Measurements from ENCODE around the gene KIF3C.
A peak's percentile ranks its signal among the peaks of the same experiment; 100 is the strongest.
"Not testable (repeated sequence)": the region's sequence is repeated elsewhere in the genome, so short reads cannot be mapped to it uniquely, and the experiment has no call there.

Gene KIF3C

GRCh38 chr2:25897506-25897905, 84.8 kb downstream of the KIF3C start:
- H3K4me1 ChIP-seq (ENCODE audit: control insufficient read depth, low read depth, low read length): peaks cover 3% of the 10 kb centered on the region
- H3K36me3 ChIP-seq (ENCODE audit: control insufficient read depth, insufficient read depth, low read length): no peaks in the 10 kb centered on the region
- H2BK5ac ChIP-seq (ENCODE audit: low read length): no peak overlapping the region
- no peak for DNase-seq
- no peaks in the 10 kb centered on the region for H3K79me2 ChIP-seq (ENCODE audit: control insufficient read depth, insufficient read depth, low read length)
- no peak overlapping the region for H3K9ac ChIP-seq (ENCODE audit: low read length)
- no peak overlapping the region for H2AK5ac ChIP-seq (ENCODE audit: low read length)
- H3K4me2 ChIP-seq (ENCODE audit: low read length): no peak overlapping the region
- no peak overlapping the region for H3K56ac ChIP-seq (ENCODE audit: low read length)
- no CpG with 5 or more reads among the region's 4 CpGs for WGBS (ENCODE audit: extremely low coverage, insufficient coverage, low lambda C conversion rate)
- H3K27me3 ChIP-seq (ENCODE audit: insufficient read depth, low read length, poor library complexity): no peaks in the 10 kb centered on the region
- no peak overlapping the region for H3K23ac ChIP-seq (ENCODE audit: low read length)
- no peak overlapping the region for H3K4ac ChIP-seq (ENCODE audit: low read depth, low read length)
- no peak overlapping the region for H2BK120ac ChIP-seq (ENCODE audit: low read depth, low read length)
- H3K27ac ChIP-seq (ENCODE audit: low read depth, low read length): no peak overlapping the region
- no peaks in the 10 kb centered on the region for H3K79me1 ChIP-seq (ENCODE audit: low read length)
- no peak overlapping the region for H4K8ac ChIP-seq (ENCODE audit: low read depth, low read length)
- no peak overlapping the region for H4K5ac ChIP-seq (ENCODE audit: low read length)
- no peak overlapping the region for H2BK15ac ChIP-seq (replicated peaks; ENCODE audit: low read depth)
- no peak overlapping the region for H3K18ac ChIP-seq (ENCODE audit: low read length)
- H3K4me3 ChIP-seq (ENCODE audit: low read length): no peak overlapping the region

- H3K18ac ChIP-seq (ENCODE audit: low read length); H3K27ac ChIP-seq (ENCODE audit: low read depth, low read length); H3K79me1 ChIP-seq (ENCODE audit: low read length); H2BK5ac ChIP-seq (ENCODE audit: low read length); H4K8ac ChIP-seq (ENCODE audit: low read depth, low read length); H3K36me3 ChIP-seq (ENCODE audit: control insufficient read depth, insufficient read depth, low read length); H2BK15ac ChIP-seq (replicated peaks; ENCODE audit: low read depth); H2AK5ac ChIP-seq (ENCODE audit: low read length); H3K4me3 ChIP-seq (ENCODE audit: low read length); H3K27me3 ChIP-seq (ENCODE audit: insufficient read depth, low read length, poor library complexity); H3K4ac ChIP-seq (ENCODE audit: low read depth, low read length); H3K4me1 ChIP-seq (ENCODE audit: control insufficient read depth, low read depth, low read length); H3K4me2 ChIP-seq (ENCODE audit: low read length); H4K5ac ChIP-seq (ENCODE audit: low read length); H3K56ac ChIP-seq (ENCODE audit: low read length); DNase-seq; H2BK120ac ChIP-seq (ENCODE audit: low read depth, low read length); H3K23ac ChIP-seq (ENCODE audit: low read length); H3K9ac ChIP-seq (ENCODE audit: low read length); H3K79me2 ChIP-seq (ENCODE audit: control insufficient read depth, insufficient read depth, low read length): not testable (repeated sequence)
- WGBS (ENCODE audit: extremely low coverage, insufficient coverage, low lambda C conversion rate): no CpG with 5 or more reads among the region's 9 CpGs
These were observed 86.0 kb downstream of the KIF3C start for GRCh38 chr2:25896308-25896707.

- no peak overlapping the region for H4K8ac ChIP-seq (ENCODE audit: low read depth, low read length)
- H3K27ac ChIP-seq (ENCODE audit: low read depth, low read length): no peak overlapping the region
- no peak overlapping the region for H3K23ac ChIP-seq (ENCODE audit: low read length)
- no peaks in the 10 kb centered on the region for H3K36me3 ChIP-seq (ENCODE audit: control insufficient read depth, insufficient read depth, low read length)
- no peak overlapping the region for H2BK5ac ChIP-seq (ENCODE audit: low read length)
- H2AK5ac ChIP-seq (ENCODE audit: low read length): no peak overlapping the region
- no peak overlapping the region for H3K4ac ChIP-seq (ENCODE audit: low read depth, low read length)
- no peak overlapping the region for H4K5ac ChIP-seq (ENCODE audit: low read length)
- no peaks in the 10 kb centered on the region for H3K79me1 ChIP-seq (ENCODE audit: low read length)
- no peak overlapping the region for H2BK15ac ChIP-seq (replicated peaks; ENCODE audit: low read depth)
- H2BK120ac ChIP-seq (ENCODE audit: low read depth, low read length): no peak overlapping the region
- H3K56ac ChIP-seq (ENCODE audit: low read length): peak overlapping the region; percentile 62
- DNase-seq: peak; percentile 68
- H3K4me1 ChIP-seq (ENCODE audit: control insufficient read depth, low read depth, low read length): peaks cover 3% of the 10 kb centered on the region
- no peaks in the 10 kb centered on the region for H3K27me3 ChIP-seq (ENCODE audit: insufficient read depth, low read length, poor library complexity)
- no peaks in the 10 kb centered on the region for H3K79me2 ChIP-seq (ENCODE audit: control insufficient read depth, insufficient read depth, low read length)
- no peak overlapping the region for H3K4me3 ChIP-seq (ENCODE audit: low read length)
- no peak overlapping the region for H3K18ac ChIP-seq (ENCODE audit: low read length)
- H3K4me2 ChIP-seq (ENCODE audit: low read length): no peak overlapping the region
- no peak overlapping the region for H3K9ac ChIP-seq (ENCODE audit: low read length)
These were observed 86.7 kb downstream of the KIF3C start for GRCh38 chr2:25895610-25896009.

GRCh38 chr2:25895018-25895417, 87.3 kb downstream of the KIF3C start:
- Histone ChIP-seq H2AK5ac (ENCODE audit: low read length) (no peak overlapping the region), H3K23ac (ENCODE audit: low read length) (no peak overlapping the region), H3K79me2 (ENCODE audit: control insufficient read depth, insufficient read depth, low read length) (no peaks in the 10 kb centered on the region), H3K4ac (ENCODE audit: low read depth, low read length) (no peak overlapping the region), H2BK120ac (ENCODE audit: low read depth, low read length) (no peak overlapping the region), H2BK5ac (ENCODE audit: low read length) (no peak overlapping the region), H3K36me3 (ENCODE audit: control insufficient read depth, insufficient read depth, low read length) (no peaks in the 10 kb centered on the region), H3K27me3 (ENCODE audit: insufficient read depth, low read length, poor library complexity) (no peaks in the 10 kb centered on the region), H2BK15ac (replicated peaks; ENCODE audit: low read depth) (no peak overlapping the region), H3K4me1 (ENCODE audit: control insufficient read depth, low read depth, low read length) (peaks cover 3% of the 10 kb centered on the region), H3K4me2 (ENCODE audit: low read length) (no peak overlapping the region), H3K9ac (ENCODE audit: low read length) (no peak overlapping the region), H4K8ac (ENCODE audit: low read depth, low read length) (no peak overlapping the region), H4K5ac (ENCODE audit: low read length) (no peak overlapping the region), H3K56ac (ENCODE audit: low read length) (no peak overlapping the region), H3K79me1 (ENCODE audit: low read length) (no peaks in the 10 kb centered on the region), H3K18ac (ENCODE audit: low read length) (no peak overlapping the region), H3K4me3 (ENCODE audit: low read length) (no peak overlapping the region), H3K27ac (ENCODE audit: low read depth, low read length) (no peak overlapping the region)
- DNase-seq: no peak
- no CpG with 5 or more reads among the region's 7 CpGs for WGBS (ENCODE audit: extremely low coverage, insufficient coverage, low lambda C conversion rate)

- Histone ChIP-seq H3K9ac (ENCODE audit: low read length) (no peak overlapping the region), H4K8ac (ENCODE audit: low read depth, low read length) (no peak overlapping the region), H2BK120ac (ENCODE audit: low read depth, low read length) (no peak overlapping the region), H3K23ac (ENCODE audit: low read length) (no peak overlapping the region), H3K4me1 (ENCODE audit: control insufficient read depth, low read depth, low read length) (peaks cover 3% of the 10 kb centered on the region), H3K56ac (ENCODE audit: low read length) (no peak overlapping the region), H3K79me2 (ENCODE audit: control insufficient read depth, insufficient read depth, low read length) (no peaks in the 10 kb centered on the region), H3K4me3 (ENCODE audit: low read length) (no peak overlapping the region), H3K36me3 (ENCODE audit: control insufficient read depth, insufficient read depth, low read length) (no peaks in the 10 kb centered on the region), H2AK5ac (ENCODE audit: low read length) (no peak overlapping the region), H3K4me2 (ENCODE audit: low read length) (no peak overlapping the region), H3K27ac (ENCODE audit: low read depth, low read length) (no peak overlapping the region), H3K79me1 (ENCODE audit: low read length) (no peaks in the 10 kb centered on the region), H3K4ac (ENCODE audit: low read depth, low read length) (no peak overlapping the region), H2BK5ac (ENCODE audit: low read length) (no peak overlapping the region), H3K18ac (ENCODE audit: low read length) (no peak overlapping the region), H4K5ac (ENCODE audit: low read length) (no peak overlapping the region), H2BK15ac (replicated peaks; ENCODE audit: low read depth) (no peak overlapping the region), H3K27me3 (ENCODE audit: insufficient read depth, low read length, poor library complexity) (no peaks in the 10 kb centered on the region)
- WGBS (ENCODE audit: extremely low coverage, insufficient coverage, low lambda C conversion rate): no CpG with 5 or more reads among the region's 8 CpGs
- no peak for DNase-seq
These were observed 88.0 kb downstream of the KIF3C start for GRCh38 chr2:25894135-25894830.

- H3K79me2 ChIP-seq (ENCODE audit: control insufficient read depth, insufficient read depth, low read length): no peaks in the 10 kb centered on the region
- H3K79me1 ChIP-seq (ENCODE audit: low read length): no peaks in the 10 kb centered on the region
- no peak overlapping the region for H3K4ac ChIP-seq (ENCODE audit: low read depth, low read length)
- H3K9ac ChIP-seq (ENCODE audit: low read length): no peak overlapping the region
- H3K4me2 ChIP-seq (ENCODE audit: low read length): no peak overlapping the region
- no peak overlapping the region for H3K4me3 ChIP-seq (ENCODE audit: low read length)
- no peak overlapping the region for H2BK5ac ChIP-seq (ENCODE audit: low read length)
- H2BK120ac ChIP-seq (ENCODE audit: low read depth, low read length): no peak overlapping the region
- whole genome bisulfite sequencing (ENCODE audit: extremely low coverage, insufficient coverage, low lambda C conversion rate): no CpG with 5 or more reads among the region's 5 CpGs
- H2BK15ac ChIP-seq (replicated peaks; ENCODE audit: low read depth): no peak overlapping the region
- no peak for DNase-seq
- H3K23ac ChIP-seq (ENCODE audit: low read length): no peak overlapping the region
- no peak overlapping the region for H2AK5ac ChIP-seq (ENCODE audit: low read length)
- H4K8ac ChIP-seq (ENCODE audit: low read depth, low read length): no peak overlapping the region
- H3K56ac ChIP-seq (ENCODE audit: low read length): no peak overlapping the region
- H3K27me3 ChIP-seq (ENCODE audit: insufficient read depth, low read length, poor library complexity): no peaks in the 10 kb centered on the region
- H3K36me3 ChIP-seq (ENCODE audit: control insufficient read depth, insufficient read depth, low read length): no peaks in the 10 kb centered on the region
- H3K4me1 ChIP-seq (ENCODE audit: control insufficient read depth, low read depth, low read length): peaks cover 3% of the 10 kb centered on the region
- no peak overlapping the region for H3K27ac ChIP-seq (ENCODE audit: low read depth, low read length)
- no peak overlapping the region for H3K18ac ChIP-seq (ENCODE audit: low read length)
- no peak overlapping the region for H4K5ac ChIP-seq (ENCODE audit: low read length)
These were observed 90.6 kb downstream of the KIF3C start for GRCh38 chr2:25891672-25892071.

Measured in mesendoderm (in vitro differentiated cells).